Thoracic aorta (tissue), 2 donors: ENCODE measurements around the gene CA4. TPM values are rescaled to one million over a fixed set of nuclear protein-coding genes. Genes with fewer than 3 reads are reported as not detected.

Experiments used
- ATAC-seq: fragments of 150-250 bp; one replicate; pipeline ENCODE4 v1.8.0; 2017; ENCODE audit warnings: low read depth; ENCODE audit not compliant: insufficient number of reproducible peaks, low FRiP score
- DNase-seq: peaks from one replicate; pipeline ENCODE4 v3.0.0-alpha.2; 2020; ENCODE audit warnings: low spot score
- H3K27ac ChIP-seq, 2 donors: fragments of 200-600 bp; sonication (generic); 1 replicate in 1 of 2; 2 replicates in 1 of 2; pipeline ENCODE4 v1.5.1; 2016; ENCODE audit warnings: mild to moderate bottlenecking in 2 of 2, moderate library complexity in 2 of 2
- H3K27me3 ChIP-seq: fragments of 200-600 bp; sonication (generic); replicated peaks from 2 replicates; pipeline ENCODE4 v1.6.0; 2016; ENCODE audit warnings: mild to moderate bottlenecking; ENCODE audit not compliant: insufficient read depth
- H3K36me3 ChIP-seq: fragments of 200-600 bp; sonication (generic); one replicate; pipeline ENCODE4 v1.5.1; 2016
- H3K4me1 ChIP-seq, 2 donors: fragments of 200-600 bp; sonication (generic); 1 replicate in 1 of 2; 2 replicates in 1 of 2; pipeline versions ENCODE4 v1.5.1 to v1.6.0; 2016; ENCODE audit warnings: low read depth in 2 of 2, mild to moderate bottlenecking in 1 of 2; ENCODE audit not compliant: control insufficient read depth in 1 of 2
- H3K4me3 ChIP-seq: fragments of 200-600 bp; sonication (generic); 2 replicates; pipeline ENCODE4 v1.5.1; 2016; ENCODE audit warnings: mild to moderate bottlenecking
- H3K9me3 ChIP-seq: fragments of 200-600 bp; sonication (generic); 2 replicates; pipeline ENCODE4 v1.5.1; 2016
- total RNA-seq, 2 donors: library from RNA; depleted of rRNA; stranded (reverse); fragments of >200 nt; gene quantifications; one replicate each; pipeline versions ENCODE4 v1.1.0 to v1.2.3, GENCODE V29; 2016
- TF ChIP-seq, protein P1 (sequence below): fragments of 200-600 bp; sonication (generic); IDR thresholded peaks from one replicate; pipeline ENCODE4 v1.5.1; 2019; ENCODE audit warnings: antibody characterized with exemption

CA4 gene
- total RNA-seq, 2 donors from 2014 or later = 1.2 to 4.3 TPM

DNA sequence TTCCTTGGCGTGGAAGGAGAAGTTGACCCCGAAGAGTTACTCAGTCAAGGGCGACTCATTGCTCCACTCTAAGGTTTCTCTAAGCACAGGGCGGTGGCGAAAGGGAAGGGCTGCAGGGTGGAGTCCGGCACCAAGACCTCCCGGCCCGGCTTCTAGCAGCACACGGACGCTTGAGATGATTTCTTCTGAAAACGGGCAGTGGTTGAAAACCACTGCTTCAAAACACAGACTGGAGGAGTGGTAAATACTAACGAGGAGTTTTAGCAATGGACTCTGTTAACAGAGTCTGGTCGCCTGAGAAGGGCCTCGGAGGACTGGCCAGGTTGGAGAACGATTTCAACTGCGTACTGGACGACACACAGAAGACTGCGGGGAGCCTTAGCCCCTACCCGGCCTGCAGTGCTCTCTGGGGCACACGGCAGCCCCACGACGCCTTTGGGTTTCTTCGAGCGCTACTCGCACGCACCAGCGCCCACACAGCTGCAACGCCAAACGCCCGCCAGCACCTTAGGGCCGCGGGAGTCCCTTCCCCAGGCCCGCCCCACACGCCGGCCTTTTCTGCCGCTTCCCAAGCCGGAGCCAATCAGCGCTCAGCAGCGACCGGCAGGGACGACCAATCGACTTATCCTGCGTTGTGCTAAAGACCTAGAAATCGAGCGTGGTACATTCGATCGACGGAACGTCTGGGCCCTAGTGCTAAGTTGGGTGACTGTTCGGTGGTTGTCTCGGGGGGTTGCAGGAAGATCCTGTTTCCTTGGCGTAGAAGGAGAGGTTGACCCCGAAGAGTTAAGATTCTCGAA lies 14.4 kb upstream of the CA4 start:
- H3K4me1 ChIP-seq = peaks cover 9 to 28% of the 10 kb centered on the region in 2 donors
- H3K36me3 ChIP-seq = peaks cover 3% of the 10 kb centered on the region
- TF ChIP-seq, protein P1, sequence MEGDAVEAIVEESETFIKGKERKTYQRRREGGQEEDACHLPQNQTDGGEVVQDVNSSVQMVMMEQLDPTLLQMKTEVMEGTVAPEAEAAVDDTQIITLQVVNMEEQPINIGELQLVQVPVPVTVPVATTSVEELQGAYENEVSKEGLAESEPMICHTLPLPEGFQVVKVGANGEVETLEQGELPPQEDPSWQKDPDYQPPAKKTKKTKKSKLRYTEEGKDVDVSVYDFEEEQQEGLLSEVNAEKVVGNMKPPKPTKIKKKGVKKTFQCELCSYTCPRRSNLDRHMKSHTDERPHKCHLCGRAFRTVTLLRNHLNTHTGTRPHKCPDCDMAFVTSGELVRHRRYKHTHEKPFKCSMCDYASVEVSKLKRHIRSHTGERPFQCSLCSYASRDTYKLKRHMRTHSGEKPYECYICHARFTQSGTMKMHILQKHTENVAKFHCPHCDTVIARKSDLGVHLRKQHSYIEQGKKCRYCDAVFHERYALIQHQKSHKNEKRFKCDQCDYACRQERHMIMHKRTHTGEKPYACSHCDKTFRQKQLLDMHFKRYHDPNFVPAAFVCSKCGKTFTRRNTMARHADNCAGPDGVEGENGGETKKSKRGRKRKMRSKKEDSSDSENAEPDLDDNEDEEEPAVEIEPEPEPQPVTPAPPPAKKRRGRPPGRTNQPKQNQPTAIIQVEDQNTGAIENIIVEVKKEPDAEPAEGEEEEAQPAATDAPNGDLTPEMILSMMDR = no peak
- peak; percentile 41 for DNase-seq
- peak overlapping the region; percentile 86 for H3K4me3 ChIP-seq
- peak overlapping the region in 1 of 2 donors; percentile 58 for H3K27ac ChIP-seq
- peak; percentile 85 for ATAC-seq
- H3K27me3 ChIP-seq = peaks cover 1% of the 10 kb centered on the region
- H3K9me3 ChIP-seq = no peaks in the 10 kb centered on the region

- H3K4me3 ChIP-seq = peak overlapping the region; percentile 86
- no peak for DNase-seq
- peaks cover 3% of the 10 kb centered on the region for H3K36me3 ChIP-seq
- H3K4me1 ChIP-seq = peaks cover 9 to 30% of the 10 kb centered on the region in 2 donors
- ATAC-seq = no peak
- peaks cover 9% of the 10 kb centered on the region for H3K27me3 ChIP-seq
- no peaks in the 10 kb centered on the region for H3K9me3 ChIP-seq
- H3K27ac ChIP-seq = no peak overlapping the region
- TF ChIP-seq, protein P1 = no peak
Measured at GRCh38 chr17:60135951-60136666, 13.7 kb upstream of the CA4 start.

- Histone ChIP-seq H3K4me1 (peaks cover 9 to 45% of the 10 kb centered on the region in 2 donors), H3K4me3 (no peak overlapping the region), H3K27me3 (peaks cover 11% of the 10 kb centered on the region), H3K27ac (no peak overlapping the region), H3K36me3 (peaks cover 3% of the 10 kb centered on the region), H3K9me3 (no peaks in the 10 kb centered on the region)
- TF ChIP-seq, protein P1 = no peak
- DNase-seq (no peak), ATAC-seq (no peak)
Measured at GRCh38 chr17:60137731-60138130, 12.0 kb upstream of the CA4 start.

DNA sequence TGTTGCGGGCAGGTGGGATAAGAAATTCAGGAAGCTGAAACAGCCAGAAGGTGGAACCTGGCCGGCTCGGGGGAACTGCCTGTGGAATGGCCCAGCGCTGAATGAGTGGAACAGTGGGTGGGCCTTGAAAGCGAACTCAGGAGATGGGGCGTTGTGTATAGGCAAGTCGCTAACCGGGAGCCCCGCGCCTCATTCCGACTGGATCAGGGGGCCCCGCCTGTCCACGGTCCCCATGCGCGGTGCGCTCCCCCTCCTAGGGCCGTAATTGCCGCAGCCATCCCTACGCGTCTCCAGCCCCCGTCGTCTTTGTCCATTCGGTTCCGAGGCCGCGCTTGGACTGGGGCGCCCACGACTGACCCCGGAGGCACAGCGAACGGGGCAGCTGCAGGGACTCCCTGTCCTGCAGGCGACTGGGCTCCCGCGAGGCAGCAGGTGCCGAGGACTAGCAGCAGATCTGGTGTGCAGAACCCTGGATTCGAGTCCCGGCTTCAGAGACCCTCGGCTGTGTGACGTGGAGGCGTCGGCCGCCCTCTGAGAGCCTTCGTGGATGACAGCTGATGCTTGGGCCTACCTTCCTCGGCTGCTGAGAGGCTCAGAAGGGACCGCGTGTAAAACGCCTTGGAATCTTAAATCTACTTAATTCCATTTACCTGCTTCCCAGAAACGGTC lies 10.9 kb upstream of the CA4 start:
- Histone ChIP-seq H3K27ac (no peak overlapping the region), H3K27me3 (peaks cover 11% of the 10 kb centered on the region), H3K36me3 (no peaks in the 10 kb centered on the region), H3K4me1 (peaks cover 9 to 47% of the 10 kb centered on the region in 2 donors), H3K4me3 (no peak overlapping the region), H3K9me3 (no peaks in the 10 kb centered on the region)
- ATAC-seq (no peak), DNase-seq (no peak)
- TF ChIP-seq, protein P1 = no peak
